ENCODE data around the gene CACNG1. TPM values are rescaled to one million over a fixed set of nuclear protein-coding genes. Genes with fewer than 3 reads are reported as not detected.

Gene CACNG1, protein sequence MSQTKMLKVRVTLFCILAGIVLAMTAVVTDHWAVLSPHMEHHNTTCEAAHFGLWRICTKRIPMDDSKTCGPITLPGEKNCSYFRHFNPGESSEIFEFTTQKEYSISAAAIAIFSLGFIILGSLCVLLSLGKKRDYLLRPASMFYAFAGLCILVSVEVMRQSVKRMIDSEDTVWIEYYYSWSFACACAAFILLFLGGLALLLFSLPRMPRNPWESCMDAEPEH
- total RNA-seq: not detected

DNA sequence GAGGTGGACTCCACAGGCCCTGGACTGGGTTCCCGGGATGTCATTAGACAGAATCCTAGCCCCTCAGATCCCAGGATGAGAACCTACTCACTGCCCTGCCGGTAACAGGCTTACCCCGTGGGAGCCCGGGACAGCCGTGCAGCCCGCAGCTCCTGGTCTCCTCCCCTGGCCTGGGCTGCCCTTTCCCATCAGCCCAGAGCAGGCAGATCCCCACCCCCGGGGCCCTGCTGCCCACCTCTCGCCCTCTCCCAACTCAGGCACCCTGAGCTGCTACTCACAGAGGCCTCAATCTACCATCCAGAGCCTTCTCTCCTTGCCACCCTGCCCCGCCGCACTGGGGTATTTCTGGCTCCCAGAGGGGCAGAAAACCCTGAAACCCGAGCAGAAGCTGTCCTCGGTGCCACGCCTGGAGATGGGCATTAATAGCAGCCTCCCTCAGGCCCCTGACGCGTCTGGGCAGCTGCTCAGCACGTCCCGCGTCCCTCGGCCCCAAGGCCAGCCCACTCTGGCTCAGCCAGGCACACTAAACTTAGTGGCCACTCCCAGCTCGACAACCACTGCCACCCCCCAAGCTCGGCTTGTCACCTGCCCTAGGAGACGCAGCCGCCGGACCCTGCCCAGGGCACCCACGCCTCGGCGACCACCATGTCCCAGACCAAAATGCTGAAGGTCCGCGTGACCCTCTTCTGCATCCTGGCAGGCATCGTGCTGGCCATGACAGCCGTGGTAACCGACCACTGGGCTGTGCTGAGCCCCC is at the start of gene CACNG1:
TSS of gene CACNG1 (plus strand) at position 539 of the 757 bp plus-strand sequence. CDS start at position 646, 107 bp downstream.
- Histone ChIP-seq H3K27ac (no peak within 1 kb of the TSS), H3K27me3 (replicated peaks; ENCODE audit: insufficient read depth) (no peaks in the 10 kb centered on the region), H3K4me3 (no peak within 1 kb of the TSS), H3K4me1 (ENCODE audit: control insufficient read depth in 1 of 2, low read depth in 2 of 2) (no peaks in the 10 kb centered on the region), H3K36me3 (no peaks in the 10 kb centered on the region), H3K9me3 (peaks cover 11% of the 10 kb centered on the region)
- ATAC-seq (ENCODE audit: insufficient number of reproducible peaks, low FRiP score, low read depth): no peak
- no peak for DNase-seq (ENCODE audit: low spot score)
- TF ChIP-seq, protein P1, sequence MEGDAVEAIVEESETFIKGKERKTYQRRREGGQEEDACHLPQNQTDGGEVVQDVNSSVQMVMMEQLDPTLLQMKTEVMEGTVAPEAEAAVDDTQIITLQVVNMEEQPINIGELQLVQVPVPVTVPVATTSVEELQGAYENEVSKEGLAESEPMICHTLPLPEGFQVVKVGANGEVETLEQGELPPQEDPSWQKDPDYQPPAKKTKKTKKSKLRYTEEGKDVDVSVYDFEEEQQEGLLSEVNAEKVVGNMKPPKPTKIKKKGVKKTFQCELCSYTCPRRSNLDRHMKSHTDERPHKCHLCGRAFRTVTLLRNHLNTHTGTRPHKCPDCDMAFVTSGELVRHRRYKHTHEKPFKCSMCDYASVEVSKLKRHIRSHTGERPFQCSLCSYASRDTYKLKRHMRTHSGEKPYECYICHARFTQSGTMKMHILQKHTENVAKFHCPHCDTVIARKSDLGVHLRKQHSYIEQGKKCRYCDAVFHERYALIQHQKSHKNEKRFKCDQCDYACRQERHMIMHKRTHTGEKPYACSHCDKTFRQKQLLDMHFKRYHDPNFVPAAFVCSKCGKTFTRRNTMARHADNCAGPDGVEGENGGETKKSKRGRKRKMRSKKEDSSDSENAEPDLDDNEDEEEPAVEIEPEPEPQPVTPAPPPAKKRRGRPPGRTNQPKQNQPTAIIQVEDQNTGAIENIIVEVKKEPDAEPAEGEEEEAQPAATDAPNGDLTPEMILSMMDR (IDR thresholded peaks at IDR 0.05): no peak

DNA sequence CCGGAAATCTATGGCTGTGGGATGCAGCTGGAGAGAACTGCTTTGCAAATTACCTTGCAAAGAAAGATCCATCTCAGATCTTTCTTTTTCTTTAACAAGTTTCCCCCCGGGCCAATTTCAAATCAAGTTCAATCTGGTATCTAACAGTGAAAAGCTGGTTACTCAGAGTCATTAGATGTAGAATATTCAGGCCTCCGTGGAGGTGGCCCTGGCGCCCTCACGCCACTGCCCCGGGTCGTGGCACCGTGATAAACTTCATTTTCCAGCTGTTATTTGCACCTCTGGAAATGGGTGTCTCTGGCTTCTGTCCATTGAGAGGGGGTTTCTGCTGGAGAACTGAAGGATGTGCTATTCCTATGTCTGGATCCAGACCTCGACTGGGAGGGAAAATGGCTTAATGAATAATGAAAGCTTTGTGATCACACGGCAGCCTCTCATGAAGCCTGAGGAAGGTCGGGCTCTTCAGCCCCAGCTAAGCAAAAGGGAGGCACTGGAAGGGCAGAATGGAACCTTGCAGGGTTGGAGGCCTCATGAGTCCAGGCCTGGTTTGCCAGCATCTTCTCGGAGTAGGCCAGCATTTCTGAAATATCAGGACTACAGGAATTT is 49.3 kb upstream of the CACNG1 start:
- Histone ChIP-seq H3K4me3 (no peak overlapping the region), H3K27ac (no peak overlapping the region), H3K4me1 (ENCODE audit: control insufficient read depth in 1 of 2, low read depth in 2 of 2) (no peaks in the 10 kb centered on the region), H3K9me3 (no peaks in the 10 kb centered on the region), H3K36me3 (no peaks in the 10 kb centered on the region), H3K27me3 (replicated peaks; ENCODE audit: insufficient read depth) (no peaks in the 10 kb centered on the region)
- no peak for DNase-seq (ENCODE audit: low spot score)
- ATAC-seq (ENCODE audit: insufficient number of reproducible peaks, low FRiP score, low read depth): no peak
- TF ChIP-seq, protein P1 (IDR thresholded peaks at IDR 0.05): no peak

DNA sequence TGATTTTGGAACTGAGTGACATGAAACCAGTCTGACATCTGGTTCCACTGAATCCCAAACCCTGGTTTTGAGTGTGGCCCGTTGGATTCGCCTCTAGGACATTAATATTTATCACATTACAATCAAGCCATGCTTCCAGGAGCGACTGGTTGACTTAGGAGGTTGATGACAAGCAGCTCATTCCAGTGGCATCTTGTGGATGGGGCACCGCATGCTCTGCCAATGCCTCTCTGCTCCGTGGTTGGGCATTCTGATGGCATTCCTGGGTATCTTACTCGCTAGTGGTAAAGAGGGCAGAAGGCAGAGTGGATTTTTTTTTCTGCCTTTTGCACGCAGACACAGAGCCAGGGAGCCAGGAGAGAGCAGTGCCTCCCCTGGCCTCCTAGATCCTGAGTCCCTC is 48.4 kb upstream of the CACNG1 start:
- ATAC-seq (ENCODE audit: insufficient number of reproducible peaks, low FRiP score, low read depth) (no peak), DNase-seq (ENCODE audit: low spot score) (no peak)
- no peaks in the 10 kb centered on the region for H3K27me3 ChIP-seq (replicated peaks; ENCODE audit: insufficient read depth)
- H3K9me3 ChIP-seq: no peaks in the 10 kb centered on the region
- H3K36me3 ChIP-seq: no peaks in the 10 kb centered on the region
- no peak overlapping the region for H3K27ac ChIP-seq
- H3K4me1 ChIP-seq (ENCODE audit: control insufficient read depth in 1 of 2, low read depth in 2 of 2): no peaks in the 10 kb centered on the region
- TF ChIP-seq, protein P1 (IDR thresholded peaks at IDR 0.05): no peak
- H3K4me3 ChIP-seq: no peak overlapping the region

DNA sequence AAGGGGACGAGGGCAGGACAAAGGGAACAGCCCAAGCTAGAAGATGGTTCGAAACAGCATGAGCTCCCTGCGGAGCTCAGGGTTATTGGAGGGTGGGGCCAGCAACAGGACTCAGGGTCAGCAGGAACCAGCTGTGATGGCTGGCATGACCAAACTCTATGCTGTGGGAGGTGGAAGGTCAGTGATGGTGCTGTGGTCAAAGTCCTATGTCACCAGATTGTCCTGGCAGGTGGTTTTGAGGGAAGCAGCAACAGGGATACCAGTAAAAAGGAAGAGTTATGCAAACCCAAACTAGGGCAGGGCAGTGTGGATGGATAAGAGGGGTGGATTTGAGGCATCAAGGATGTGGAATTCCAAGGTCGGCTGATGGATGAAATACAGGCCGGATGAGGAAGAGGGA is 47.4 kb upstream of the CACNG1 start:
- TF ChIP-seq, protein P1 (IDR thresholded peaks at IDR 0.05): no peak
- DNase-seq (ENCODE audit: low spot score): no peak
- no peak for ATAC-seq (ENCODE audit: insufficient number of reproducible peaks, low FRiP score, low read depth)

DNA sequence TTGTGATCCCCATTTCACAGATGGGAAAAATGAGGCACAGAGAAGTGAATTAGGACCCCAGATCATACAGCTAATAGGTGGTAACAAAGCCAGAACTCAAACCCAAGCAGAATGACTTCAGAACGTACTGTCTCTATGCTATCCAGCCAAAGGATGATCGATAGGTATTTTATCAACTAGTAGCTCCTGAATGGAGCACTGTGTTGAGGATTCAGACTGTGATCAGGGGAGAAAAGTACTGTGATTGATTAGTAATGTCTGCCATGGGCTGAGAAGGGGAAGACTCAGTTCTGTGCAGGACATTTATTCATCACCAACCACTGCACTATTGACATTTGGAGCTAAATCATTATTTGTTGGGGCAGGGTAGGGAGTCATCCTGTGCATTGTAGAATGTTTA is 41.1 kb upstream of the CACNG1 start:
- no peaks in the 10 kb centered on the region for H3K36me3 ChIP-seq
- H3K9me3 ChIP-seq: no peaks in the 10 kb centered on the region
- H3K27ac ChIP-seq: no peak overlapping the region
- no peak for ATAC-seq (ENCODE audit: insufficient number of reproducible peaks, low FRiP score, low read depth)
- TF ChIP-seq, protein P1 (IDR thresholded peaks at IDR 0.05): no peak
- no peaks in the 10 kb centered on the region for H3K4me1 ChIP-seq (ENCODE audit: control insufficient read depth in 1 of 2, low read depth in 2 of 2)
- no peak for DNase-seq (ENCODE audit: low spot score)
- no peak overlapping the region for H3K4me3 ChIP-seq
- no peaks in the 10 kb centered on the region for H3K27me3 ChIP-seq (replicated peaks; ENCODE audit: insufficient read depth)

More for the DNA sequence above, 47.4 kb upstream of the CACNG1 start:
- Histone ChIP-seq H3K36me3 (no peaks in the 10 kb centered on the region), H3K4me3 (no peak overlapping the region), H3K27me3 (replicated peaks; ENCODE audit: insufficient read depth) (no peaks in the 10 kb centered on the region), H3K27ac (no peak overlapping the region), H3K9me3 (no peaks in the 10 kb centered on the region), H3K4me1 (ENCODE audit: control insufficient read depth in 1 of 2, low read depth in 2 of 2) (no peaks in the 10 kb centered on the region)
